ENCODE results near the gene NPAS3. TPM values are rescaled to one million over a fixed set of nuclear protein-coding genes. Genes with fewer than 3 reads are reported as not detected.

Gene NPAS3
- total RNA-seq, 3 donors from 2014 or later: 0.96 to 4.0 (median 2.0) TPM

- Histone ChIP-seq H3K27ac (no peak overlapping the region), H3K36me3 (no peaks in the 10 kb centered on the region), H3K9me3 (no peaks in the 10 kb centered on the region), H3K4me1 (no peaks in the 10 kb centered on the region), H3K27me3 (no peaks in the 10 kb centered on the region), H3K4me3 (no peak overlapping the region)
- TF ChIP-seq POLR2A (IDR thresholded peaks at IDR 0.05) (no peak), CTCF (IDR thresholded peaks at IDR 0.05) (no peak), POLR2AphosphoS5 (IDR thresholded peaks at IDR 0.05) (no peak)
- intact Hi-C loops (cut with DNase I; ENCODE audit: low total_unique reads): no loop called here
- DNase-seq (ENCODE audit: low spot score in 2 of 2): no peak
Measured at GRCh38 chr14:33493990-33494389, 555.3 kb downstream of the NPAS3 start.

- no peak for TF ChIP-seq CTCF (IDR thresholded peaks at IDR 0.05)
- no peak for TF ChIP-seq POLR2AphosphoS5 (IDR thresholded peaks at IDR 0.05)
- no peak for TF ChIP-seq POLR2A (IDR thresholded peaks at IDR 0.05)
- Histone ChIP-seq H3K27me3 (no peaks in the 10 kb centered on the region), H3K27ac (no peak overlapping the region), H3K9me3 (no peaks in the 10 kb centered on the region), H3K4me1 (no peaks in the 10 kb centered on the region), H3K4me3 (no peak overlapping the region), H3K36me3 (no peaks in the 10 kb centered on the region)
- intact Hi-C loops (cut with DNase I; ENCODE audit: low total_unique reads): loop anchor here (10.0 kb wide), 1 partner anchor 905 kb away; no protein-coding TSS in a partner anchor
- DNase-seq (ENCODE audit: low spot score in 2 of 2): no peak
Measured at GRCh38 chr14:33499687-33500086, 561.0 kb downstream of the NPAS3 start.

- H3K4me3 ChIP-seq: no peak overlapping the region
- no peaks in the 10 kb centered on the region for H3K27me3 ChIP-seq
- H3K4me1 ChIP-seq: no peaks in the 10 kb centered on the region
- intact Hi-C loops (cut with DNase I; ENCODE audit: low total_unique reads): loop anchor here (10.0 kb wide), 1 partner anchor 910 kb away; no protein-coding TSS in a partner anchor
- no peaks in the 10 kb centered on the region for H3K36me3 ChIP-seq
- TF ChIP-seq POLR2A (IDR thresholded peaks at IDR 0.05): no peak
- no peak for TF ChIP-seq CTCF (IDR thresholded peaks at IDR 0.05)
- no peak for TF ChIP-seq POLR2AphosphoS5 (IDR thresholded peaks at IDR 0.05)
- no peaks in the 10 kb centered on the region for H3K9me3 ChIP-seq
- DNase-seq (ENCODE audit: low spot score in 2 of 2): no peak
- no peak overlapping the region for H3K27ac ChIP-seq
Measured at GRCh38 chr14:33504246-33505099, 565.8 kb downstream of the NPAS3 start.

GRCh38 chr14:33505266-33505962 lies 566.7 kb downstream of the NPAS3 start:
- Histone ChIP-seq H3K36me3 (no peaks in the 10 kb centered on the region), H3K4me1 (peaks cover 0 to 4% of the 10 kb centered on the region in 2 donors), H3K27ac (no peak overlapping the region), H3K27me3 (no peaks in the 10 kb centered on the region), H3K4me3 (no peak overlapping the region), H3K9me3 (no peaks in the 10 kb centered on the region)
- no peak for DNase-seq (ENCODE audit: low spot score in 2 of 2)
- TF ChIP-seq POLR2A (IDR thresholded peaks at IDR 0.05) (no peak), POLR2AphosphoS5 (IDR thresholded peaks at IDR 0.05) (no peak), CTCF (IDR thresholded peaks at IDR 0.05) (no peak)
- intact Hi-C loops (cut with DNase I; ENCODE audit: low total_unique reads): loop anchor here (10.0 kb wide), 1 partner anchor 911 kb away; no protein-coding TSS in a partner anchor

- no peak for TF ChIP-seq POLR2A (IDR thresholded peaks at IDR 0.05)
- TF ChIP-seq CTCF (IDR thresholded peaks at IDR 0.05): no peak
- no peak for TF ChIP-seq POLR2AphosphoS5 (IDR thresholded peaks at IDR 0.05)
- Histone ChIP-seq H3K4me3 (no peak overlapping the region), H3K36me3 (no peaks in the 10 kb centered on the region), H3K9me3 (no peaks in the 10 kb centered on the region), H3K27me3 (no peaks in the 10 kb centered on the region), H3K4me1 (peaks cover 0 to 4% of the 10 kb centered on the region in 2 donors), H3K27ac (no peak overlapping the region)
- DNase-seq (ENCODE audit: low spot score in 2 of 2): no peak
- intact Hi-C loops (cut with DNase I; ENCODE audit: low total_unique reads): loop anchor here (10.0 kb wide), 1 partner anchor 911 kb away; no protein-coding TSS in a partner anchor
Measured at GRCh38 chr14:33505963-33506329, 567.3 kb downstream of the NPAS3 start.

All from breast epithelium (tissue), 4 donors.